Measurements from ENCODE around the gene MYO3B.

DNA sequence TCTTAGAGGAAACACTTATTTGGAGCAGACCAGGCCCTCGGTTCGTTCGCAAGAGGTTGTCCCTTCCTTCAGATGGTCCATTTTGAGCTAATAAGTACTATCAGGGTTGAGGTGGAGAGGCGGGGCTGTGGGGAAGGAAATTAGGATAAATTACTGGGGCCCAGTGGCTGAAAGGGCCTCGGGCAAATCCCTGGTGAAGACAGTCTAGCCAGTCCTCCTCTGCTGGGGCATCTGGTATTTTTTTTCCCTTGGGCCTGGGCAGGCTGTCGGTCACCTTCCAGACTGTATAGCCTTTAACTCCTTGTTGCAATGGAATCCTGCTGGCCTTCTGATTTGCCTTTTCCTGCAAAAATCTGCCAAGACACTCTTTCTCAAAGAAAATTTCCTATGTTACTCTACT, 1.7 kb upstream of the MYO3B start:
- TF ChIP-seq, protein P1, sequence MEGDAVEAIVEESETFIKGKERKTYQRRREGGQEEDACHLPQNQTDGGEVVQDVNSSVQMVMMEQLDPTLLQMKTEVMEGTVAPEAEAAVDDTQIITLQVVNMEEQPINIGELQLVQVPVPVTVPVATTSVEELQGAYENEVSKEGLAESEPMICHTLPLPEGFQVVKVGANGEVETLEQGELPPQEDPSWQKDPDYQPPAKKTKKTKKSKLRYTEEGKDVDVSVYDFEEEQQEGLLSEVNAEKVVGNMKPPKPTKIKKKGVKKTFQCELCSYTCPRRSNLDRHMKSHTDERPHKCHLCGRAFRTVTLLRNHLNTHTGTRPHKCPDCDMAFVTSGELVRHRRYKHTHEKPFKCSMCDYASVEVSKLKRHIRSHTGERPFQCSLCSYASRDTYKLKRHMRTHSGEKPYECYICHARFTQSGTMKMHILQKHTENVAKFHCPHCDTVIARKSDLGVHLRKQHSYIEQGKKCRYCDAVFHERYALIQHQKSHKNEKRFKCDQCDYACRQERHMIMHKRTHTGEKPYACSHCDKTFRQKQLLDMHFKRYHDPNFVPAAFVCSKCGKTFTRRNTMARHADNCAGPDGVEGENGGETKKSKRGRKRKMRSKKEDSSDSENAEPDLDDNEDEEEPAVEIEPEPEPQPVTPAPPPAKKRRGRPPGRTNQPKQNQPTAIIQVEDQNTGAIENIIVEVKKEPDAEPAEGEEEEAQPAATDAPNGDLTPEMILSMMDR (IDR thresholded peaks at IDR 0.05): no peak
- TF ChIP-seq POLR2A (IDR thresholded peaks at IDR 0.05): no peak
